GM18861 (cell line): ENCODE results near the gene RANBP9.

Experiments used
- ATAC-seq: cut with Tn5 transposase; IDR thresholded peaks from one replicate; pipeline ENCODE4 v1.9.1; 2021; ENCODE audit not compliant: unreplicated experiment

RANBP9 gene

DNA sequence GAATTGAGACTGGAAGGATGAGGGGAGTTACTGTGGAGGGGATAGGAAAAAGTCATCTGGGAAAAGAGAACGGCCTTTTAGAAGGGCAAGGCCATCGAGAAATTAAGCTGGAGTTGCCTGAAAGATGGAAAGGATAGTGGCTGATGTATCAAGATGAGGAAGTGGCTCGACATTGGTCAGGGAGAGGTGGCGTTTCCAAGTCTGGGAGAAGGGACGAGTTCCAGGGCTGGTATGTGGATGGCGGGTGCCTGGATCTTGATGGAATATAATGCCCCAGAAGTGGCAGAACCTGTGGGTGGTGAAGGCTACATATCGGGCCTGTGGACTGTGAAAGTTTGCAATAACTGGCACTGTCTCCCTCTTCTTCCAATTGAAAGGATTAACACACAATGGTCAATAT is 139.4 kb downstream of the RANBP9 start:
- no peak for ATAC-seq
